RWPE1 (cell line): ENCODE results near the gene NOTCH3.
A peak's percentile ranks its signal among the peaks of the same experiment; 100 is the strongest.

ENCODE experiments used
- CTCF ChIA-PET: fragments of 350-600 bp; sonication (Branson Sonifier 250); formaldehyde crosslinking; extraction: SDS; loops from one replicate; lab custom pipeline; 2021; lab: Yijun Ruan, JAX
- POLR2A ChIA-PET: fragments of 400-600 bp; formaldehyde crosslinking; extraction: SDS; loops from one replicate; lab custom pipeline; 2020; ENCODE audit warnings: antibody characterized with exemption; ENCODE audit not compliant: low non-redundant PET; lab: Yijun Ruan, JAX
- DNase-seq: peaks from one replicate; pipeline ENCODE4 v3.0.0; 2012; ENCODE audit warnings: low spot score
- H3K27ac ChIP-seq: fragments of 450-650 bp; 2 replicates; pipeline ENCODE4 v1.5.1; 2017
- TF ChIP-seq, protein P1 (sequence below): fragments of 450-650 bp; conservative IDR thresholded peaks from 2 replicates; pipeline ENCODE4 v1.5.1; 2017; ENCODE audit warnings: low read depth, mild to moderate bottlenecking

The NOTCH3 gene

DNA sequence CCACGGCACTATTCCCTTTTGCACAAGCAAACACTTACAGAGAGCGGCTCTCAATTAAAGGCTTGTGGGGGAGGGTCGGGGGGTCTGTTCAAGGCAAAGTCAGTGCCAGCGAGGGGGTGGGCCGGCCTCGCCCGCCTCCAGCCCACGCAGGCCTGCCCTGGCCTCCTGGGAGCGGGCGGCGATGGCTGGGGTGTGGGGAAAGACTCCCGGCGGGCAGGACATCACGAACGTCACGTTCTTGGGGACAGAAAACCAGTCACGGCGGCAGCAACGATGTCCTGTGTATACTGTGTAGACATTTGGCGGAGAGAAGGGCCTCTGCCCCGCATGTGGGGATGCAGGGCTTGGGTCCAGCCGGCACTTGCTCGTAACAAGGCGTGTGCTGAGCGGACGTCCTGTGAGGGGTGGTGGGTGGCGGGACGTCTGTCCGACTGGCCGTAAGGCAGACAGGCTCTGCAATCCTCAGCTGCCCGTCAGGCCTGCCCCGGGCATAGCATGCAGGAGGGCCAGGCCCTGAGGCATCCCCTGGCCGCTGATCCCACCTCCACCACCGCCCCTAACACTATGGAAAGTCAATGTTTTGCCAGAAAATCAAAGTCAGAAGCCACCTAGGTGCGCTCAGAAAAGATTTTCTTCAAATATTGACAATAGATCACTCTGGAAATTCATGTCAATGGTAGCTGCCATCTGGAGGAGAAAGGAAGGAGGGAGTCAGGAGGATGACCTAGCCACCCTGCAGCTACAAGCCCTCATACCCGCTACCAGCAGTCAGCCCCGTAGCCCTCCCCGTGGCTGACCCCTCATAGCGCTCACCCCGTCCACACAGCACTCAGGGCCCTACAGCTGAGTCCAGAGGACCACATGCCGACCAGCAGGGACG lies 37.2 kb upstream of the NOTCH3 start:
- POLR2A ChIA-PET, result no interaction called here
- peak overlapping the region; percentile 18 for H3K27ac ChIP-seq
- TF ChIP-seq, protein P1, sequence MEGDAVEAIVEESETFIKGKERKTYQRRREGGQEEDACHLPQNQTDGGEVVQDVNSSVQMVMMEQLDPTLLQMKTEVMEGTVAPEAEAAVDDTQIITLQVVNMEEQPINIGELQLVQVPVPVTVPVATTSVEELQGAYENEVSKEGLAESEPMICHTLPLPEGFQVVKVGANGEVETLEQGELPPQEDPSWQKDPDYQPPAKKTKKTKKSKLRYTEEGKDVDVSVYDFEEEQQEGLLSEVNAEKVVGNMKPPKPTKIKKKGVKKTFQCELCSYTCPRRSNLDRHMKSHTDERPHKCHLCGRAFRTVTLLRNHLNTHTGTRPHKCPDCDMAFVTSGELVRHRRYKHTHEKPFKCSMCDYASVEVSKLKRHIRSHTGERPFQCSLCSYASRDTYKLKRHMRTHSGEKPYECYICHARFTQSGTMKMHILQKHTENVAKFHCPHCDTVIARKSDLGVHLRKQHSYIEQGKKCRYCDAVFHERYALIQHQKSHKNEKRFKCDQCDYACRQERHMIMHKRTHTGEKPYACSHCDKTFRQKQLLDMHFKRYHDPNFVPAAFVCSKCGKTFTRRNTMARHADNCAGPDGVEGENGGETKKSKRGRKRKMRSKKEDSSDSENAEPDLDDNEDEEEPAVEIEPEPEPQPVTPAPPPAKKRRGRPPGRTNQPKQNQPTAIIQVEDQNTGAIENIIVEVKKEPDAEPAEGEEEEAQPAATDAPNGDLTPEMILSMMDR, result no peak
- no peak for DNase-seq
- CTCF ChIA-PET, result no interaction called here

DNA sequence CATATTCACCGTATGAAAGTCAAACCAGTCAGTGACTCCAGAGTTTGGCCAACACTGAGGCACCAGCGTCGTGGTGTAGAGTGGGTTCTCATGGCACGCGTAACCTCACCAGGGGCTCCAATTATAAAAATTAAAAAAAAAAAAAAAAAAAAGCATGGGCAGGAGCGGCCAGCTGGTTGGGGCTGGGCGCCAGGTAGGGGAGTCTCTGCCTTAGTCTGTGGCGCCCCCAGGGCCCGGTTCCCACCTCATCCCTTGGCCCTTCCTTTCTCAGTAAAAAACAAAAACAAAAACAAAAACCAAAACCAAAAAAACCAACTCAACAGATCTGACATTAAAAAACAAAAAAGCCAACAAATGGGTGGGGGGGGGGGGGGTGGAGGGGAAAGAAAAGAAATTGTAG lies 36.1 kb upstream of the NOTCH3 start:
- H3K27ac ChIP-seq, result peak overlapping the region; percentile 15; the same call in 1 of the 2 replicates
- DNase-seq, result no peak
- ChIA-PET CTCF (no interaction called here), POLR2A (no interaction called here)
- TF ChIP-seq, protein P1, result no peak

DNA sequence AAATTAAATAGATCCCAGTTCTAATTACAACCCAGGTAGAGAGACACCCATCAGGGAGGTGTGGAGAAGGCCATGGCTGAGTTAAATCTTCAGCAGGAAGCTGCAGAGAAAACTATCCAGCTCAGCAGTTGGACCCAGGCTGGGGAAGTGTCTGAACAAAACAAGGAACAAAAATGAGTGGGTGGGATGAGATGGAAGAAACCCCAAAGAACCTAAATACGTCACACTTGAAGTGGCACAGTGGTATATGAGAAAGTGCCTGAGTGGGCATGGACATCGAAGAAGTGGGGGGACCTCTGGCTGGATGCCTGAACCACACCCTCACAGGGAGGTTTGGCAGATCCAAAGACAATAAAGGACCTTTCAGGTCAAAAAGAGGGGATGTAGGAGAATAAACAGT lies 35.0 kb upstream of the NOTCH3 start:
- DNase-seq, result no peak
- TF ChIP-seq, protein P1, result no peak
- ChIA-PET POLR2A (no interaction called here), CTCF (no interaction called here)
- peak overlapping the region; percentile 15; the same call in 1 of the 2 replicates for H3K27ac ChIP-seq

DNA sequence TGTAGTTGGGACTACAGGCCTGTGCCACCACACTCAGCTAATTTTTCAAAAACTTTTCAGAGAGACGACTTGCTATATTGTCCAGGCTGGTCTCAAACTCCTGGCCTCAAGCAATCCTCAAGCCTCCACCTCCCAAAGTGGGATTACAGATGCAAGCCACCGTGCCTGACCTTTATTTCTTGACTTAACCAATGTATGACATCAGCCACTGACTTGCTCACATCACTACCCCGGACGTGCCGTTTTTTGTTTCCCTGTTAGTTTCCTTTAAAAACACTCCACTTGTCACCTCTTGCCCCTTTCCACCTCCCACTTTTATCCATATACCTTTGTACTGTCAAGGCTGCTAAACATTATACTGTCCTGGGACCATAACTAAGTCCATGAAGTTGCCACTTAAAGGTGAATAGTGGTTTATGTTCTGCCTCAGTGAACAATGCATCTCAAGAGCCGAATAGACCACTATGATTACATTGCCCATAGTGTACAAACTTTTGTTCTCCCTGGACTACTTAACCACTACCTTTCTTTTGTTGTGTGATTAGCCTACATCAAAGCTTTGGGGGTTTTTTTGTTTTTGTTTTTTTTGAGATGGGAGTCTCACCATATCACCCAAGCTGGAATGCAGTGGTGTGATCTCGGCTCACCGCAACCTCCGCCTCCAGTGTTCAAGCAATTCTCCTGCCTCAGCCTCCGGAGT lies 33.8 kb upstream of the NOTCH3 start:
- CTCF ChIA-PET, result interaction anchor here (0.6 to 1.1 kb wide), 4 partner anchors 17 to 68 kb away, joined by 3 to 5 read pairs (median 4); no protein-coding TSS in a partner anchor
- no peak for DNase-seq
- POLR2A ChIA-PET, result no interaction called here
- H3K27ac ChIP-seq, result 0 out of 2 replicates have a peak overlapping the region, but pooled peaks have one; percentile 7
- TF ChIP-seq, protein P1, result no peak

DNA sequence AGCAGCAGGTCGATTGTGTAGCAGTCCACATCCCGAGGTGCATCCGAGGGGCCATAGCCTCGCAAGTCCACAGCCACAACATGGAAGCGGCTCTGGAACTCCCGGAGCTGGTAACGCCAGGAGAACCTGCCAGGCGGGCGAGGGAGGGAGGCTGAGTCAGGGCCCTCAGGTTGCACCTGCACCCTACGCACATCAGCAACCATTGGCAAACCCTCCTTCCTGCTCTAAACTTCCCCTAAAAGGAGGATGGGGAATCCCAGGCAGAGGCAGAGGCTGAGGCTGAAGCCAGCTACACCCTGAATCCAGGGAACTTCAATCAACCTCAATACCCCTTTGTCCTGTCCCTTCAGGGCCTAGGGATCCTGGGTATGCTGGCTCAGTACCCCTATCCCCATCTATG lies 30.5 kb upstream of the NOTCH3 start:
- ChIA-PET CTCF (interaction anchor here (0.6 kb wide), 1 partner anchor 65 kb away, joined by 3 read pairs; no protein-coding TSS in a partner anchor), POLR2A (interaction anchor here (0.6 kb wide), 1 partner anchor 18 kb away, joined by 3 read pairs; no protein-coding TSS in a partner anchor)
- no peak for DNase-seq
- no peak overlapping the region for H3K27ac ChIP-seq
- TF ChIP-seq, protein P1, result no peak

DNA sequence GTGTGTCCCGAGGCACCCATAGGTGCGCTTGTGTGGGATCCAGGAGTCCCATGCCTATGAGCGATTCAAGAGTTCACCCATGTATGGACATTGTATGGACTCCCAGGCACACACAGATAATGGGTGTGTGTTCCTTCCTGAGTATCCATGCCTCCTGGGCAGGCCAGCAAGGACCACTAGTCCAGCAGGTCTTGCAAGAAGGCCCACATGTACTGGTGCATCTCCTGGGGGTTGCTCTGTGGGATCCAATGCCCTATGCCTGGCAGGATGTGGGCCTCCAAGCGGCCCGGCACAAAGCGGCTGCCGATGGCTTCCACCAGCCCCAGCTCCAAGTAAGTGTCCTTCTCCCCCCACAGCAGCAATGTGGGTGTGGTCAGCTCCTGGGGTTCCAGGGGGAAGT lies 26.5 kb upstream of the NOTCH3 start:
- TF ChIP-seq, protein P1, result no peak
- ChIA-PET CTCF (no interaction called here), POLR2A (no interaction called here)
- H3K27ac ChIP-seq, result no peak overlapping the region
- no peak for DNase-seq
